Skin of body (tissue), 2 donors: ENCODE data around the gene NME7. TPM values are rescaled to one million over a fixed set of nuclear protein-coding genes. Genes with fewer than 3 reads are reported as not detected.
"Not testable (repeated sequence)": the region's sequence is repeated elsewhere in the genome, so short reads cannot be mapped to it uniquely, and the experiment has no call there.

Source experiments
- DNase-seq: peaks from one replicate; lab custom pipeline; 2025; lab: John Stamatoyannopoulos, UW
- total RNA-seq: library from RNA; depleted of rRNA; stranded (reverse); fragments of >200 nt; gene quantifications from one replicate; pipeline ENCODE4 v1.2.3, GENCODE V29; 2014

Gene NME7, protein sequence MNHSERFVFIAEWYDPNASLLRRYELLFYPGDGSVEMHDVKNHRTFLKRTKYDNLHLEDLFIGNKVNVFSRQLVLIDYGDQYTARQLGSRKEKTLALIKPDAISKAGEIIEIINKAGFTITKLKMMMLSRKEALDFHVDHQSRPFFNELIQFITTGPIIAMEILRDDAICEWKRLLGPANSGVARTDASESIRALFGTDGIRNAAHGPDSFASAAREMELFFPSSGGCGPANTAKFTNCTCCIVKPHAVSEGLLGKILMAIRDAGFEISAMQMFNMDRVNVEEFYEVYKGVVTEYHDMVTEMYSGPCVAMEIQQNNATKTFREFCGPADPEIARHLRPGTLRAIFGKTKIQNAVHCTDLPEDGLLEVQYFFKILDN
- total RNA-seq = 12.8 TPM

- DNase-seq = peak; percentile 98
Measured at GRCh38 chr1:169367686-169368405, at the start of gene NME7, which contains the start of gene BLZF1. Gene NME7 (minus strand): TSS chr1:169367797. CDS start chr1:169367710, 87 bp downstream. Gene BLZF1 (plus strand): TSS chr1:169368195. CDS start chr1:169369523, 1,328 bp downstream.

DNA sequence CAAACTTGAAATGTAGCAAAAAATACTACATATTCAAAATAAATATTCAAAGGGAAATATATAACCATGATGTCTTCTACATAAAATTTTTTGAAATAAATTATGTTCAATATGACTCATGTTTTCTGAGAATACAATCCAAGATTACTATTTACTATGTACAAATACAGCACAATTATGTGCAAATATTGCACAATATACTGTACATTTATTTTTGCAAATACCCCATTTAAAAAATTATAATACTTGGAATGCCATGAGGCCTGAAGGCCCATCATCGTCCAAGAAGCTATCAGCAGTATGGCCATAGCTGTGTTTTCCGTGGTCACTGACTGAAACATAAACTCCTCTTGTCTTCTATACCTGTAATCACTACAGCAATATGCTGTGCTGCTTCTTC lies 47.4 kb upstream of the NME7 start:
- no peak for DNase-seq

- not testable (repeated sequence) for DNase-seq
Measured at GRCh38 chr1:169408340-169408739, 40.7 kb upstream of the NME7 start.

DNA sequence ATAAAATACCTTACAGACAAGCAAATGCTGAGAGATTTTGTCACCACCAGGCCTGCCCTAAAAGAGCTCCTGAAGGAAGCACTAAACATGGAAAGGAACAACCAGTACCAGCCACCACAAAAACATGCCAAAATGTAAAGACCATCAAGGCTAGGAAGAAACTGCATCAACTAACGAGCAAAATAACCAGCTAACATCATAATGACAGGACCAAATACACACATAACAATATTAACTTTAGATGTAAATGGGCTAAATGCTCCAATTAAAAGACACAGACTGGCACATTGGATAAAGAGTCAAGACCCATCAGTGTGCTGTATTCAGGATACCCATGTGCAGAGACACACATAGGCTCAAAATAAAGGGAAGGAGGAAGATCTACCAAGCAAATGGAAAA lies 35.0 kb upstream of the NME7 start:
- DNase-seq = not testable (repeated sequence)

- DNase-seq = no peak
Measured at GRCh38 chr1:169395955-169396354, 28.4 kb upstream of the NME7 start.

- no peak for DNase-seq
Measured at GRCh38 chr1:169392406-169392805, 24.8 kb upstream of the NME7 start.

- no peak for DNase-seq
Measured at GRCh38 chr1:169390303-169390702, 22.7 kb upstream of the NME7 start.

DNA sequence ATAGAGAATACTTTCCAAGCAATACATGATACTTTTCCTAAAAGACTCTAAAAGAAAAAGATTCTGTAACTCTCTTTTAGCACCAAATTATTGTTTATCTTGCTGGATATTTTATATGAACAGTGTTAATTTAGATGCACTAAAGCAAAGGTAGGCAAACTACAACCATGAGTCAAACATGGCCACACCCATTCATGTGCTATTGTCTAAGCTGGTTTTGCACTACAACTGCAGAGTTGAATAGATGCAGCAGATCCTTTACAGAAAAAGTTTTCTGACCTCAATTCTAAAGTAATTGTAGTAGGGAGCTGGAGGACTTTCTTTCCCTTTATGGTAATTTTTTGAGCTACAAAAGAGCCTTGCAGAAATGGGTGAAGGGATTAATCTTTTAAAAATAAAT lies 19.8 kb upstream of the NME7 start:
- no peak for DNase-seq

- DNase-seq = no peak
Measured at GRCh38 chr1:169383449-169383848, 15.9 kb upstream of the NME7 start.

GRCh38 chr1:169381162-169381561 lies 13.6 kb upstream of the NME7 start:
- DNase-seq = no peak

DNA sequence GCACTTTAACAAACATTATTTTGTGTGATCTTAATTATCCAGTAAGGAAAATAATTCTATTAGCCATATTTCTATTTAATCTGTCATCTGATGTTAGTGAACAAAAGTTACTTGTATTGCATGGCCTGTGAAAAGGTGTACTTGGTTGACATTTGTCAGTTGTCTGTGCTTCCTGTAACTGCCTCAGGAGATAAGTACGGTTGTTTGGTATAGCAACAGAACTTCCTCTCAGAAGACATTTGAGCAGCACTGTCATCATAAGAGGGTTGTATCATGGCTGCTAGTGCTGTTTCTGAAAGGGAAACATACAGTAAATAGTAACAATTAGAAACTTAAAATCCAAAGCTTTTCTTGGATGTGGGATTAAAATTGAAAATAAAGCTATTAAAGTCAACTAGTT lies 3.8 kb upstream of the NME7 start:
- DNase-seq = no peak

- DNase-seq = peak; percentile 16
Measured at GRCh38 chr1:169368406-169368769, 791 bp upstream of the NME7 start.

DNA sequence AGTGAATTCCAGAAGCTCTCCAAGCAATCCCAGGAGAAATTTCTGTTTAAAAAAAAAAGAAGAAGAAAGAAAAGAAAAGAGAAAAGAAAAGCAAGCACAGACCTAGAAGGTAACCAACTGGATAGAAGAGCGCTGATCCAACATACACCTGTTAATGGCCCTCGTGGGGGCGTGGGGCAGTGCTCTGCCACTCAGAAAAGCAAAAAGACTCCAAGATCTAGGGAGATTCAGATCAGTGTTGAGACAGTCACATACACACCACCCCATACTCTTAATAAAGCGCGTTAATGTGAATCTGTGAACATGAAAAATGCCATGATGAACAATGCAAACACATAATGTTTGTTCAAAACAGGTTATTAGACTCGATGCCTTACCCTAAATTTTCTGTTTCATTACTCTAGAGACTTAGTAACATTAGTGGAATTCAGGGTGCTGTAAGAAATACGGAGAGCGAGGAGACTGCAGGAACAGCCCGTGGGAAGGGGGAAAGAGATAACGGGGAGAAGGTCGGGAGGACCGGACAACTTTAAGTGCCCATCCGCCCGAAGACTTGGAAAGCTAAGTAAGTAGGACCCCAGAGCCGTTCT lies 406 bp downstream of the NME7 start:
- no peak for DNase-seq

DNA sequence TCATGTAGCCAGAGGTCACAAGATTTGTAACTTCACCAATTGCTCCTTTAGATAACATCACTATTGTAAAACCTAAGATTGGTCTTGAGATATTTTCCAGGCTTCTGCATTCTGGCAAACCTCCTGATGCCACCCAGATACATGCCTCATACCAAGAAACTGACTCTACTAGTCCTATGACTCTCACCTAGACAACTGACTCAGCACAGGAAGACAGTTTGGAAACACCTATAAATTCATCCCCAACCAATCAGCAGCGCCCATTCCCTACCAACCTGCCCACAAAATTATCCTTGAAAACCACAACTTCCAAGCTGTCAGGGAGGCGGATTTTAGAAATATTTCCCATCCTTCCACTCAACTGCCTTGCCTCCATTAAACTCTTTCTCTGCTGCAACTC lies 2.6 kb downstream of the NME7 start:
- no peak for DNase-seq

DNA sequence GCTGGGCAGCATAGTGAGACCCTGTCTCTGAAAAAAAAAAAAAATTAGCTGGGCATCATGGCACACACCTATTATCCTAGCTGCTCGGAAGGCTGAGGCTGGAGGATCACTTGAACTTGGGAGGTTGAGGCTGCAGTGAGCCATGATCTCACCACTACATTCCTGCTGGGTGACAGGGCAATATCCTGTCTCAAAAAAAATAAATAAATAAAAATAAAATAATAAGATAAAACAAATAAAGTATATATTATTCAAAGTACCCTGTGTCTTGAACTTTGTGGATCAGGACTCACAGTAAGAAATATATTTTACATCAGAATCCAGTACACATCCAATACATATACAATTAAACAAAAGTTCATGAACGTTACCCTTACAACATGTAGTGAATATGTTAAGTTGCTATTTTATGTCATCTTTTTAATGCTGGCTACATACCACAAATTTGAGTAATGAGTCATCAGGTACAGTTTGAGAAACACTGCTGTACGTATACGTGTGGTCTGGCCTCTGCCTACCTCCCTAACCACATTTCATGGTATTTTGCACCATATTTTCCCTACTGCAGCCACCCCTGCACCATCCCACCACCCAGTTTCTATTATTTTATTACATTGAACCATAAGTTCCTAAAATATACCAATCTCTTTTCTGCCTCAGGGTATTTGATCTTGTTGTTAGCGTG lies 4.4 kb downstream of the NME7 start:
- DNase-seq = no peak

DNA sequence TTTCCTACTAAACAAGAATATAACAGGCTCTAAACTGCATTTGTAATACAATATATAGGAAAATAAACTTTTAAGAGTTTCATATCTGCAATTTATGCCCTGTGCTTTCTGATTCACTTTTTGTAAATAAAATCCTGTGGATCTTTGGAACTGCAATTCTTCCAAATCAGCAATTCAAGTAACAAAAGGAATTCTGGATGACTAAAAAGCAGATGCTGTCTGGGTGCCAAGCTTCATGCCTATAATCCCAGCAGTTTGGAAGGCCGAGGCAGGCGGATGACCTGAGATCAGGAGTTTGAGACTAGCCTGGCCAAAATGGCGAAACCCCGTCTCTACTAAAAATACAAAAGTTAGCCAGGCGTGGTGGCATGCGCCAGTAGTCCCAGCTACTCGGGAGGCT lies 6.3 kb downstream of the NME7 start:
- no peak for DNase-seq

DNA sequence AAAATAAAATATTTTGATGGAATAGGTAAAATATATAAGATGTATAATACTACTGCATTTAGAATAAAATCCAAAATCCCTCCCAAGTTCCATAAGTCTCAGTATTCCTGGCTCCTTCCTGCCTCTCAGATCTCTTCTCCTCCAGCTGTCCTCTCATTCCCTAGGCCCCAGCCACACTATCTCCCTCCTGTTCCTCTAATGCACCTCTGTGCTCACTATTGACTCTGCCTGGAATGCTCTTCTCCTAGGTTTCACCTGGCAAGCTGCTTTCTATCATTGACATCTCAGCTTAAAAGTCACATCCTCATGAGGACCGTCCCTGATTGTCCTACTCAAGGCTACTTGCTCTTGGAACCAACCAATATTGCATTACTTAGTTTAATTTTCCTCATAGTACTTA lies 7.2 kb downstream of the NME7 start:
- no peak for DNase-seq

- DNase-seq = peak; percentile 32
Measured at GRCh38 chr1:169348383-169349036, 19.1 kb downstream of the NME7 start.

DNA sequence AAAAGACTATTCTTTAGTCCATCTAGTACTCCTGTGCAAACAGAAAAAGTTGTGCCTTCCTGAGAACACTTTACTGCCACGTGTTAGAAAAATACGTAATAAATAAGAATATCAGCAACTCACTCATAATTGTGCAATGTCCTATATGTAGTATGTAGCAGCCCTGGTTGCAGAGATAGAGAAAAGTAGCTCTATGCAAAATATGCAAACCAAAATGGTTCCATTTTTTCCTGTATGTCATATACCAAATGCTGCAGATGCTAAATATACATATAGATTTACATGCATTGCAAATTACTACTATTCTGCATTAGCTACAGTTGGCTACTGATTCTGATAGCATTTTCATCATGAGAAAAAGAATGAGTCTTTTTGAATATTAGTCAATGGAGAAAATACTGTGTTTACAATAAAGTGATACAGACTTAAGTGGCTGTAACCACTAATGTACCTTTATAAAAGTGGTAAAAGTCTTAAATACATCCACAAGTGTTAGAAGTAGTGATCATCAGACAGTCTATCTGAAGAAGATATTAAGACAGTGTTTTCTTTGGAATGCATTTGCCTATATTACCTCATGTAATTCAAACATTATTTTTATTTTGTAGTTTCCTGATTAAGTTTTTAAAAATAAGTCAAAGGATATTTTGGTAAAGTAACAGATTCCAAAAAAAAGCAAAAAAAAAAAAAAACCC lies 19.8 kb downstream of the NME7 start:
- DNase-seq = no peak

DNA sequence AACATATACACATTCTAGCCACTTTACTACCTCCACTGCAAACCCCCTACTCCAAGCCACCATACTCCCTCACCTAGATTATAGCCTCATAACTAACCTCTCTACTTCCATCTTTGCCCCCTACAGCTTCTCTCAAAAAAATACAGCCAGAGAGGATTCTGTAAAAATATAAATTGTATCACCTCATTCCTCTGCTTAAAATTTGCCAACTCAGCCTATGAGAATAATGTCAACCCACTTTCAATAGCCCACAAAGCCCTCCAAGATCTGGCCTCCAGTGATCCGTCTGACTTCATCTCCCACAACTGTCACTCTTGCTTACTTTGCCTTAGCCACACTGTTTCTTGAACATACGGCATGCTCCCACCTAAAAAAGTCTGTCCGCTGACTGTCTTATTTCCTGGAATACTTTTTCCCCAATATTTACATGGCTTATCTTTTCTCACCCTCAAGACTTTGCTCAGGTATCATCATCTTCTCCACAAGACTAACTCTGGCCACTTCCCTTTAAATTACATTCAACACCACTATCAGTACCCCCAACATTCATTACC lies 21.5 kb downstream of the NME7 start:
- DNase-seq = no peak
